Regular cardiac myocyte (primary cell): ENCODE data around the gene FKBP1B. TPM values are rescaled to one million over a fixed set of nuclear protein-coding genes. Genes with fewer than 3 reads are reported as not detected.

Experiments used
- total RNA-seq: library from RNA; depleted of rRNA; stranded (reverse); fragments of >200 nt; gene quantifications from 2 replicates; pipeline ENCODE4 v1.2.3, GENCODE V29; 2014

Gene FKBP1B
- 8.2 and 11.8 TPM in 2 replicates for total RNA-seq

DNA sequence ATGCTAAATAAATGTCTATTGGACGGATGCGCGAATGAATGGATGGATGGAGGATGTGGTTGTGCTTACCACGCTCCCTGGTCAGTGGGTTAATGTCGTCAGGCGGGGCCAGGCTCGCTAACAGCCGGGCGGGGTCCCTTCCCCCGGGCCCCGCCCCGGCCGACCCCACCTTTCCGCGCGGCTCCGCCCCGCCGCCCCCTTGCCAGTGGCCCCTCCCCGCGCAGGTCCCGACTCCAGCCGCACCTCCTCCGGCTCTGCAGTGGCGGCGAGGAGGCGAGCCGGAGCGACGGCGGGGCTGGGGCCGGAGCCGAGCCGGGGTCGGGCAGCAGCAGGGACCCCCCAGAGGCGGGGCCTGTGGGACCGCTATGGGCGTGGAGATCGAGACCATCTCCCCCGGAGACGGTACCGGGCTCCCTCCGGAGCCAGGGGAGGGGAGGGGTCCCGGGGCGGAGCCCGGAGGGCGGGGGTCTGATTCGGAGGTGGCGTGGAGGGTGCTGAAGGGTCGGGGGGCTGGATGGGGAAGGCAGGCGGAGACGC is at the start of gene FKBP1B:
FKBP1B (plus strand) TSS at position 257 of the 537 bp plus-strand sequence; CDS start at position 366, 109 bp downstream.

DNA sequence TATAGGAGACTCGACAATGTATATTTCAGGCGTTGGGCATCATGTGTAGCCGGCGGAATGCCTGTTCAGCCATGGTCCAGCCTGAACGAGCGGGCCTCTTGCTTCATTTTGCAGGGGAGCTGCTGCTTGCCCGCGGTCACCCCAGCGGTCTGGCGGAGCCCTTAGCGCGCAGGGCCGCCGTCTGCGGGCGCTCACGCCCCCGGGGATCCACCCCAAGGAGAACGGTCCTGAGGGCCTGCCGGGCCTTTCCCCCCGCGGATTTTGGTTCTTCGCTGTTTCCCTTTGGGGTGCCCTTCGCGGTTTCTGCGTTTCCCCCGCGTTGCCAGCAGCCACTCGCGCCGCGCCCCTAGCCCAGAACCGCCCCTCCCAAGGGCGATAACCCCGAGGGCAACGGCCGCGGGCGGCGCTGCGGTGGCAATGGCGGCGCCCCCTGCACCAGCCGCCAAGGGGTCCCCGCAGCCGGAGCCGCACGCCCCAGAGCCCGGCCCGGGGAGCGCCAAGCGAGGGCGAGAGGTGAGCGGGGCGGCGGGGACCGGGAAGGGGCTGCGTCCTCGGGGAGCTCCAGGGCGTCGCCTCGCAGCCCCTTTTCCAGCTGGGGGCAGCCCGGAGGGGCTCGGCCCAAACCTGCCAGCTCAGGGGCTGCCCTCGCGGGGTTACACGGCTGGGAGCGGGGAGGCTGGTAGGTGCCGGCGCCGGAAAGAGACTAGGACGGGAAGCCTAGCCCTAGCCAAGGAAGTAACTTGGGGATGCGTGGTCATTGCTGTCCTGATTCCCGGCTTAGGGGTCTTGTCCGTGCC is 39.7 kb upstream of the FKBP1B start, which contains the start of gene MFSD2B:
MFSD2B (plus strand) TSS at position 406 of the 797 bp plus-strand sequence; CDS start at position 418, 12 bp downstream.

DNA sequence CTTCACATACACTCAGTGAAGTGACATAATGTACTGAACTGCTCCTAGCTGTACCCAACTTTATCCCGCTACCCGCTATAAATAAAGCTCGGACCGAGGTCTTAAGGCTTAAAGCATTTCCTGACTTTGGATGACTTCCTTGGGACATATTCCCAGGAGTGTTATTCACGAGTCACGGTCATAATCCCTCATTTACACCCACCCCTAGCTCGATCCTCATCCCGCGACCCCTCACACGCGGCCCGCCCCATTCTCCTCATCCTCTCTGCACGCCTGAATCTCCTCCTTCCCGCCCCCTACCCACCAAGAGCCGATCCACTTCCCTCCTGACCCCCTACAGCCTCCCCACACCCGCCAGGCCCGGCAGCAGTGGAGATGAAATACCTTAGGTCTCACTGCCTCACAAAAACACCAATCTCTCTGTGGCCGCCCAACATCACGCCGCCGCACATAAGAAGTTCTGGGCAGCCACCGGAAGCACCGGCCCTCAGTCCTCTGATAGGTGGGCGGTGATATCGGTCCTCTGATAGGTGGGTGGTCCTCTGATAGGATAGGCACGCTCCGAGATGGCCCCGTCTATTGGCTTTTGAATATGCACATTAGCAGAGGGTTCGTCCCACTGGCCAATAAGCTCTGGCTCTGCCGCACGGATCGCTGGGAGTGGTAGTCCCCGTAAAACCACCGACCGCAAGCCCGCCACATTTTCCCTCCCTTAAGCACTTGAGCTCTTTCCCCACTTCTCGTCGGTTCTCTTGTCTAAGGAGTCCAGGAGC is 2.4 kb upstream of the FKBP1B start, which contains the start of gene WDCP:
WDCP (minus strand) TSS at position 462 of the 773 bp plus-strand sequence. CDS start 7,897 bp downstream, outside the sequence.

DNA sequence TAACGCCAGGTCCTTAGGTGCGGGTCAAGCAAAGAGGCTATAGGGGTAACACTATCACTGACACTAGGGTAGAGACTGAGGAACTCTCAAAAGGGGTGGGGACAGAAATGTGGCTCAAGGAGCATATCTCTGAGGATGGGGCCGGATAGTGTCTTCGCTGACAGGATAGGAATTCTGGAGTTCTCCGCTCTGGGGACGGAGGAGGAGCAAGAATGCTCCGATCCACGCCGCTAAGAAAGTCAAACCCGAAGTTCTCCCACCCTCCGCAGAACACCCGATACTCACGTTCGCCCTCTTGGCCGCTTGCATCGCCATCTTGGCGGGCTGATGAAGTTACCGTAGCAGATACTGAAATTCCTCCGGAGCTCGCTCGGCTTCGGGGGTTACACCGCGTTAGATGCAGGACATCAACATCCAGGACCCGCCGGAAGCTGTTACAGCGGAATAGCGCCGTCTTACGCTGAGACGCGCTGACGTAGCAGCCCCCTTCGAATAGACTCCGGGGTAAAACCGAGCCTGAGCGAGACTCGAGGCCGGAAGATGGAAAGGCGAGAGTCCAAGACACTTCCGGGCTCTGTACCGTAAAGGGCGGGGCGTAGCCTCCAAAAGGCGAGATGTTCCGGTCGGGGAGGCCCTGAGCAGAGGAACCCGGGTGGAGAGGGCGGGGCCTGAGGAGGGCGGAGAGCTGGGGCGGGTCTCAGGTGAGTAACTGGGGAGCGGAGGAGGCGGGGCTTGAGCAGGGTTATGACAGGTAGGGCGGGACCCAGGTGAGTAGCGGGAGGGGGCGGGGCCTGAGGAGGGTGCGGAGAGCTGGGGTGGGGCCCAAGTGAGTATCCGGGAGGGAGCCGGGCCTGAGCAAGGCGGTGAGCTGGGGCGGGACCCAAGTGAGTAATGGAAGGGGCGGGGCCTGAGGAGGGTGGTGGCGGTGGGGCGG is 26.6 kb downstream of the FKBP1B start, which contains the start of gene SF3B6:
SF3B6 (minus strand) TSS at position 412 of the 934 bp plus-strand sequence; CDS start at position 315, 97 bp downstream.

DNA sequence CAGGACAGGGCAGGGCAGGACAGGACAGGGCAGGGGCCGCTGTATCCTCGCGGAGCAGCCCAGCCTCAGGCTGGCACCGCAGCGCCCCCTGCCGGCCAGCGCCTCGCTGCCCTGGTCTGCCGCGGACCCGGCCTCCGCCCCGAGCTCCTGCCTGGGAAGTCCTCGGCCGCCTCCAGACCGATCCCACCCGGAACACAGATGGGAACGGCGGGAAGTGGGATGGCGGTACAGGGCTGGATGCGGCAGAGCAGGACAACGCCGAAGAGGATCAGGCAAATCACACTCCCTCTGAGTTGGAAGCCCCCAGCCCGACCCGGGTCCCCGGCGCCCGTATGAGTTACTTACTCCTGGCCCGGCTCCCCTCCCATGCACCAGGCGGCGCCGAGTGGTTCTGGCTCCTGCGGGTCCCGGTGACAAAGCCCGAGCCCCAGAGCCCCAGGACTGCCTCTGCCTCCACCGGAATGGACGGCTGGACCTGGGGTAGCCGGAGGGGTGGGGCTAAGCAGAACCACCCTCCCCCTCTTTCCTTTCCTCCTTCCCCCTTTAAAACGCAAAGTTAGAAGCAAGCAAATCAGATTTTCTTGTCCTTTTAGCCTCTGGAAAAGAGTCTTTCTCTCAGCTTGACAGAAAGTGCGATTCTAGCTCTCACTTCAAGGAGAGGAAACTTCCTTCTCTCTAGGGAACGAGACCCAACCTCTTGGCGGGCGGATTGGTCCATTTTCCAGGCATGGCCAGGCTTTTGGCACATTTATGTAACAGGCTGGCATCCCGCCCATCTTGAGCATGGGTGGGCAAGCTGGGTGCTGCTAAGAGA is 35.1 kb downstream of the FKBP1B start, which contains the start of gene TP53I3:
TP53I3 (minus strand) TSS at position 449 of the 814 bp plus-strand sequence. CDS start 508 bp downstream, outside the sequence.

Other genes starting within 250 kb of the FKBP1B start
- 7.9 and 9.3 TPM in 2 replicates for gene ATAD2B, start 122.6 kb upstream of the FKBP1B start, total RNA-seq
- 12.5 and 15.2 TPM in 2 replicates for gene UBXN2A, start 109.3 kb upstream of the FKBP1B start, total RNA-seq
- under 0.01 and 0.56 TPM in 2 replicates for gene MFSD2B, start 39.7 kb upstream of the FKBP1B start, total RNA-seq
- gene WDCP, start 2.4 kb upstream of the FKBP1B start, total RNA-seq, result 11.6 and 18.8 TPM in 2 replicates
- 145 and 183 TPM in 2 replicates for gene SF3B6, start 26.6 kb downstream of the FKBP1B start, total RNA-seq
- gene TP53I3, start 35.1 kb downstream of the FKBP1B start, total RNA-seq, result 22.3 and 34.5 TPM in 2 replicates
- 0.28 and 0.38 TPM in 2 replicates for gene PFN4, start 73.6 kb downstream of the FKBP1B start, total RNA-seq
- gene FAM228B, start 73.7 kb downstream of the FKBP1B start, total RNA-seq, result 6.7 and 14.7 TPM in 2 replicates
- gene FAM228A, start 125.3 kb downstream of the FKBP1B start, total RNA-seq, result 0.38 and 0.85 TPM in 2 replicates